GM23338 (cell line): ENCODE data around the gene DHRS7B. TPM values are rescaled to one million over a fixed set of nuclear protein-coding genes. Genes with fewer than 3 reads are reported as not detected.

Source experiments
- ATAC-seq: fragments of 200-7000 bp; cut with Tn5 transposase; 3 replicates; pipeline ENCODE4 v1.9.1; 2020
- DNase-seq: peaks from one replicate; pipeline ENCODE4 v3.0.0-alpha.2; 2015; ENCODE audit warnings: low spot score
- H2AFZ ChIP-seq: fragments of 200-600 bp; sonication (generic); 2 replicates; pipeline ENCODE4 v1.8.0; 2016; ENCODE audit warnings: antibody characterized with exemption, mild to moderate bottlenecking, moderate library complexity
- H3F3A ChIP-seq: fragments of 200-600 bp; sonication (generic); replicated peaks from 2 replicates; pipeline ENCODE4 v1.8.0; 2017; ENCODE audit warnings: antibody characterized with exemption, mixed run types, low read depth
- H3K27ac ChIP-seq: fragments of 200-600 bp; sonication (generic); 2 replicates; pipeline ENCODE4 v1.6.1; 2016; ENCODE audit warnings: low read depth
- H3K27me3 ChIP-seq: fragments of 200-600 bp; sonication (generic); 2 replicates; pipeline ENCODE4 v1.8.0; 2016; ENCODE audit warnings: mild to moderate bottlenecking, mixed run types, moderate library complexity; ENCODE audit not compliant: insufficient read depth
- H3K36me3 ChIP-seq: fragments of 200-600 bp; sonication (generic); 2 replicates; pipeline ENCODE4 v1.8.0; 2016; ENCODE audit warnings: mild to moderate bottlenecking; ENCODE audit not compliant: insufficient read depth
- H3K4me1 ChIP-seq: fragments of 200-600 bp; sonication (generic); 2 replicates; pipeline ENCODE4 v1.8.0; 2016; ENCODE audit warnings: mild to moderate bottlenecking, moderate library complexity; ENCODE audit not compliant: insufficient read depth
- H3K4me2 ChIP-seq: fragments of 200-600 bp; sonication (generic); 2 replicates; pipeline ENCODE4 v1.7.1; 2017; ENCODE audit warnings: mixed run types
- H3K4me3 ChIP-seq: fragments of 200-600 bp; sonication (generic); 2 replicates; pipeline ENCODE4 v1.6.1; 2016; ENCODE audit warnings: mixed run types
- H3K79me2 ChIP-seq: fragments of 200-600 bp; sonication (generic); replicated peaks from 2 replicates; pipeline ENCODE4 v1.8.0; 2017; ENCODE audit warnings: mild to moderate bottlenecking; ENCODE audit not compliant: insufficient read depth
- H3K9me2 ChIP-seq: fragments of 200-600 bp; sonication (generic); 2 replicates; pipeline ENCODE4 v1.8.0; 2017; ENCODE audit not compliant: insufficient read depth
- H4K20me1 ChIP-seq: fragments of 200-600 bp; sonication (generic); replicated peaks from 2 replicates; pipeline ENCODE4 v1.8.0; 2017; ENCODE audit warnings: mild to moderate bottlenecking; ENCODE audit not compliant: insufficient read depth
- H3K27ac Mint-ChIP-seq: 2 replicates; pipeline ENCODE4 v1.8.0; 2020; ENCODE audit warnings: inconsistent platforms, mild to moderate bottlenecking, moderate library complexity, mixed read lengths
- H3K27me3 Mint-ChIP-seq: 3 replicates; pipeline ENCODE4 v1.8.0; 2022; ENCODE audit warnings: low read depth, mild to moderate bottlenecking, moderate library complexity, mixed read lengths, inconsistent platforms; ENCODE audit not compliant: insufficient read depth, poor library complexity
- H3K36me3 Mint-ChIP-seq: 3 replicates; pipeline ENCODE4 v1.8.0; 2021; ENCODE audit warnings: low read depth, mild to moderate bottlenecking, inconsistent platforms, moderate library complexity, mixed read lengths
- H3K4me1 Mint-ChIP-seq: 3 replicates; pipeline ENCODE4 v1.8.0; 2020; ENCODE audit warnings: mild to moderate bottlenecking, inconsistent platforms, mixed read lengths
- H3K4me3 Mint-ChIP-seq: 3 replicates; pipeline ENCODE4 v1.8.0; 2021; ENCODE audit warnings: moderate library complexity, mild to moderate bottlenecking, inconsistent platforms, mixed read lengths
- H3K9me3 Mint-ChIP-seq: 3 replicates; pipeline ENCODE4 v1.8.0; 2020; ENCODE audit warnings: moderate library complexity, mild to moderate bottlenecking, inconsistent platforms, mixed read lengths
- CREB1 ChIP-seq: fragments of 250-450 bp; sonication (Bioruptor Pico); IDR thresholded peaks from 2 replicates; pipeline ENCODE4 v1.5.0; 2020; ENCODE audit warnings: low read depth, mild to moderate bottlenecking, moderate library complexity
- CTCF ChIP-seq, 2 experiments: fragments of 200-600 bp in 1 of 2; sonication (generic) in 1 of 2; conservative IDR thresholded peaks; 2 replicates each; pipeline versions ENCODE4 v1.5.1 to v1.6.1; 2016 to 2017; ENCODE audit warnings: antibody characterized with exemption in 2 of 2, low read depth in 2 of 2, mild to moderate bottlenecking in 2 of 2, moderate library complexity in 1 of 2
- ETS1 ChIP-seq: IDR thresholded peaks from 2 replicates; pipeline ENCODE4 v1.6.1; 2016; ENCODE audit warnings: antibody characterized with exemption
- EZH2 ChIP-seq: fragments of 200-600 bp; sonication (generic); IDR thresholded peaks from one replicate; pipeline ENCODE4 v1.8.0; 2017; ENCODE audit warnings: antibody characterized with exemption, mild to moderate bottlenecking, low read depth; ENCODE audit not compliant: unreplicated experiment
- EZH2phosphoT487 ChIP-seq: fragments of 200-600 bp; sonication (generic); IDR thresholded peaks from one replicate; pipeline ENCODE4 v1.8.1; 2018; ENCODE audit warnings: antibody characterized with exemption; ENCODE audit not compliant: unreplicated experiment
- JUNB ChIP-seq: IDR thresholded peaks from one replicate; pipeline ENCODE4 v1.6.1; 2016; ENCODE audit warnings: antibody characterized with exemption; ENCODE audit not compliant: unreplicated experiment
- NANOG ChIP-seq: IDR thresholded peaks from 2 replicates; pipeline ENCODE4 v1.6.1; 2016; ENCODE audit warnings: antibody characterized with exemption, borderline replicate concordance
- POLR2AphosphoS5 ChIP-seq: IDR thresholded peaks from 2 replicates; pipeline ENCODE4 v1.6.1; 2016; ENCODE audit warnings: antibody characterized with exemption, low read depth
- REST ChIP-seq: IDR thresholded peaks from one replicate; pipeline ENCODE4 v1.6.1; 2018; ENCODE audit warnings: antibody characterized with exemption; ENCODE audit not compliant: unreplicated experiment
- STAT1 ChIP-seq: IDR thresholded peaks from one replicate; pipeline ENCODE4 v1.6.1; 2016; ENCODE audit warnings: antibody characterized with exemption; ENCODE audit not compliant: unreplicated experiment
- ZNF114 ChIP-seq: fragments of 250-450 bp; sonication (Bioruptor Pico); IDR thresholded peaks from 2 replicates; pipeline ENCODE4 v1.5.0; 2020; ENCODE audit warnings: mild to moderate bottlenecking, moderate library complexity
- ZNF331 ChIP-seq: fragments of 250-450 bp; sonication (Bioruptor Pico); IDR thresholded peaks from 2 replicates; pipeline ENCODE4 v1.5.0; 2020; ENCODE audit warnings: low read depth, mild to moderate bottlenecking, moderate library complexity
- ZNF462 ChIP-seq: fragments of 250-450 bp; sonication (Bioruptor Pico); IDR thresholded peaks from 2 replicates; pipeline ENCODE4 v1.5.0; 2020; ENCODE audit warnings: mild to moderate bottlenecking, moderate library complexity
- polyA plus RNA-seq: library from polyadenylated mRNA; unstranded; fragments of >200 nt; fragmentation: Nextera tagmentation; extraction: Ambion mirVana; gene quantifications from 2 replicates; pipeline ENCODE4 v1.2.1, GENCODE V29; 2016
- total RNA-seq: library from RNA; depleted of rRNA; stranded (reverse); fragments of >200 nt; shearing (Covaris generic); gene quantifications from 2 replicates; pipeline ENCODE4 v1.2.3, GENCODE V29; 2014

Gene DHRS7B
- total and polyA plus RNA-seq, 2 experiments from 2014 or later, result 26.6 to 27.9 TPM

- Mint-ChIP-seq H3K27ac (no peak overlapping the region), H3K36me3 (peaks cover 4% of the 10 kb centered on the region; the same call in 1 of the 3 replicates), H3K4me1 (peaks cover 3% of the 10 kb centered on the region; the same call in 2 of the 3 replicates), H3K27me3 (no peaks in the 10 kb centered on the region), H3K9me3 (no peaks in the 10 kb centered on the region; the same call in 2 of the 3 replicates), H3K4me3 (no peak overlapping the region; the same call in 2 of the 3 replicates)
- no peak for TF ChIP-seq REST
- no peak for TF ChIP-seq JUNB
- TF ChIP-seq POLR2AphosphoS5, result no peak
- no peak for TF ChIP-seq ZNF462 (CRISPR knock-in tag)
- TF ChIP-seq EZH2phosphoT487, result no peak
- no peak for TF ChIP-seq CREB1
- no peak for TF ChIP-seq ETS1
- no peak for TF ChIP-seq ZNF114 (CRISPR knock-in tag)
- no peak for TF ChIP-seq ZNF331 (CRISPR knock-in tag)
- no peak for TF ChIP-seq EZH2
- no peak for TF ChIP-seq STAT1
- TF ChIP-seq NANOG, result no peak
- no peak for TF ChIP-seq CTCF (conservative IDR thresholded peaks at IDR 0.05; ENCODE audit: low read depth in 2 of 2)
- H3K4me3 ChIP-seq, result no peak overlapping the region
- H3K27ac ChIP-seq, result no peak overlapping the region
- H3K36me3 ChIP-seq, result no peaks in the 10 kb centered on the region
- no peaks in the 10 kb centered on the region for H4K20me1 ChIP-seq
- H3K79me2 ChIP-seq, result peaks cover 13% of the 10 kb centered on the region
- H3K4me1 ChIP-seq, result no peaks in the 10 kb centered on the region
- no peaks in the 10 kb centered on the region for H3K27me3 ChIP-seq
- ATAC-seq (no peak), DNase-seq (no peak)
- no peak overlapping the region for H2AFZ ChIP-seq
- H3K4me2 ChIP-seq, result no peak overlapping the region
- no peaks in the 10 kb centered on the region for H3K9me2 ChIP-seq
- no peaks in the 10 kb centered on the region for H3F3A ChIP-seq
Observed at GRCh38 chr17:21096874-21097273, 29.9 kb upstream of the DHRS7B start.
